GF-D8 (cell line): ENCODE measurements around the gene CDKAL1.
"Not testable (repeated sequence)": the region's sequence is repeated elsewhere in the genome, so short reads cannot be mapped to it uniquely, and the experiment has no call there.

Experiments
- DNase-seq: peaks from one replicate; lab custom pipeline; 2025; lab: John Stamatoyannopoulos, UW

The CDKAL1 gene

GRCh38 chr6:20640181-20640580 is 105.9 kb downstream of the CDKAL1 start:
- DNase-seq = no peak

DNA sequence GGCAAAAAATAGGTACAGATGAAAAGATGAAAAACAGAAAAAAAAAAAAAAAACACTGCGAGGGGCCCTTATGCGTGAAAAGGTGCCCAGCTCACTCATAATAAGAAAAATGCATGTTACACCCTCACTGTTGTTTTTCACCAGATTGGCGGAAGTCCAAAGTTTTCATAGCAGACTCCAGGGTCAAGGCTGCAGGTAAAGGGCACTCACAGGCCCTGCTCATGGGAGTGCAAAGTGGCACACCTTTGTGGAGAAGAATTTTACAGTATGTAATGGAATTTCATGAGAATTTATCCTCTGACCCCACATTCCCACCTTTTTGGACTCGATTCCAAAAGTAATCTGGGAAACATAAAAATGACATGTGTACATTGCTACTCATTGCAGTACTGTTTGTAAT is 108.2 kb downstream of the CDKAL1 start:
- DNase-seq = no peak

DNA sequence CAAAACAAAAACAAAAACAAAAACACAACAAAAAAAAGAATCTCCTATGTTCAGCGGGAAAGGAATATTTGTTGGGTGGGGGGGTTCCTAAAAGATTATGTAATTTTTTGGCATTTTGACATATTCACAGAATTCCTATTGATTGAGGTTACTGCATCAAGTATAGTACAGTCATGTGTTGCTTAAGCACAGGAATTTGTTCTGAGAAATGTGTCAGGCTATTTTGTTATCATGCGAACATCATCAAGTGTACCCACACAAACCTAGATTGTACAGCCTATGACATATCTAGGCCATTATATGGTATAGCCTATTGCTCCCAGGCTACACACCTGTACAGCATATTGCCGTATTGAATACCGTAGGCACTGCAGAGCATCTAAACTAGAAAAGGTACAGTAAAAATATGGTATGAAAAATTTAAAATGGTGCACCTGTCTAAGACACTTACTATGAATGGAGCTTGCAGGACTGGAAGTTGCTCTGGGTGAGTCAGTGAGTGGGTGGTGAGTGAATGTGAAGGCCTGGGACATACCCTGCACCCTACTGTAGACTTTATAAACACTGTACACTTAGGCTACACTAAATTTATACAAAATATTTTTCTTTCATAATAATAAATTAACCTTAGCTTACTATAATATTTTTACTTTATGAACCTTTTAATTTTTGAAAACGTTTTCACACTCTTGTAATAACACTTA is 110.6 kb downstream of the CDKAL1 start:
- no peak for DNase-seq

DNA sequence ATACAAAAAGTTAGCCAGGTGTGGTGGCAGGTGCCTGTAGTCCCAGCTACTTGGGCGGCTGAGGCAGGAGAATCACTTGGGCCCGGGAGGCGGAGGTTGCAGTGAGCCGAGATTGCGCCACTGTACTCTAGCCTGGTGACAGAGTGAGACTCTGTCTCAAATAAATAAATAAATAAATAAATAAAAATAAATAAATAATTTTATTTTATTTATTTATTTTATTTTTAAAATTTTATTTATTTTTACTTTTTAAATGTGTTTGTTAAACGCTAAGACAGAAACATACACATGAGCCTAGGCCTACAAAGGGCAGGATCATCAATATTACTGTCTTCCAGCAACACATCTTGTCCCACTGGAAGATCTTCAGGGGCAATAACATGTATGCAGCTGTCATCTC is 111.3 kb downstream of the CDKAL1 start:
- not testable (repeated sequence) for DNase-seq

DNA sequence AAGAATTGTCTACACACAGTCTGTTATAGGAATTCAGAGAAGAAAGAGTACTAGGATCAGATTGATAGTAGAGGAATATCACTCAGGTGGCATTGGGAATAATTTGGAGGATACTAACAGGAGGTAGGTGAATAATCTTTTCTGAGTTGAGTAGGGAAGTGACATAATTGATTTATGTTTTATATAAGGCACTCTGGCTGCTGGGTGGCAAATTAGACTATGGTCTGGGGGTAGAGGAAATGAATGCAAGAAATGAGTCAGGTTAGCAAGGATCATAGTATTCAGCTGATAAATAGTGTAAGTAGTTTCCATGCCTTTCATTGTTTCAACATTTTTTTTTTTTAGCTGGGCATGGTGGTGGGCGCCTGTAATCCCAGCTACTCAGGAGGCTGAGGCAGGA is 113.3 kb downstream of the CDKAL1 start:
- DNase-seq = no peak

GRCh38 chr6:20649696-20650470 is 115.6 kb downstream of the CDKAL1 start:
- DNase-seq = not testable (repeated sequence)

GRCh38 chr6:20652299-20653084 is 118.2 kb downstream of the CDKAL1 start:
- peak; percentile 42 for DNase-seq

DNA sequence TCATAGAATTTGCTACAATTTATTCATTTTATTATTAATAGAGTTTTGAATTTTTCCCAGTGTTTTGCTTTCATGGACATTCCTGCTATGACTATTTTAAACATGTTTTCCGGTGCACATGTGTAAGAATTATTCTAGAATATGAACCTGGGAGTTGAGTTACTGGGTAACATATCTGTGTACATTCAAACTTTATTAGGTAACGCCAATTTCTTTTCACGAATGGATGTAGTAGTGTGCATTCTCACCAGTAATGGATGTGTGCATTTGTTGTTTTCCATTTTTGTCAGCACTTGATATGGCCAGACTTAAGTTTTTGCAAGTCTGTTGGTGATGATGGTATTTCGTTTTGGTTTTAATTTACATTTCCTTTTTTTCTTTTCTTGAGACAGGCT is 118.8 kb downstream of the CDKAL1 start:
- no peak for DNase-seq

GRCh38 chr6:20655317-20655716 is 121.1 kb downstream of the CDKAL1 start:
- DNase-seq = no peak

GRCh38 chr6:20657274-20657800 is 123.1 kb downstream of the CDKAL1 start:
- DNase-seq = no peak

DNA sequence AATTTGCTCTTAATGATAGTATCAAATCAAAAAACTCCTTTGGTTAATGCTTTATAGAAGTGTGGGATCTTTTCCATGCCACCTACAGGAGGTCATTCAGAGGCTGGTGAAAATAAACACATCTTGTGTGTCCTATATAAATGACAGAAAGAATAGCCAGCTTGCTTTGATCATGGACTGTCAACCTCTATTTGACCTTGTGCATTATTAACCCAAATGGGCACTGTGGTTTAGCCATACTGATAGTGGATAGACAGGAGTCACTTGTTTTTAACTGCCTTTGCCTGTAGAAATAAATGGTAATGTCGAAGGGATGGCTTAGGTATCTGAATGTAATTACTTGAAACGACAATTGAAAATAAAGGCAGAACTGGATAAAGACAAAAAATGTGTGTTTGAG is 123.8 kb downstream of the CDKAL1 start:
- DNase-seq = no peak

GRCh38 chr6:20658516-20658915 is 124.3 kb downstream of the CDKAL1 start:
- no peak for DNase-seq

GRCh38 chr6:20660534-20660933 is 126.3 kb downstream of the CDKAL1 start:
- no peak for DNase-seq

- DNase-seq = no peak
Measured at GRCh38 chr6:20661721-20662120, 127.5 kb downstream of the CDKAL1 start.

- DNase-seq = no peak
Measured at GRCh38 chr6:20664250-20664649, 130.0 kb downstream of the CDKAL1 start.

- no peak for DNase-seq
Measured at GRCh38 chr6:20665290-20665689, 131.0 kb downstream of the CDKAL1 start.

DNA sequence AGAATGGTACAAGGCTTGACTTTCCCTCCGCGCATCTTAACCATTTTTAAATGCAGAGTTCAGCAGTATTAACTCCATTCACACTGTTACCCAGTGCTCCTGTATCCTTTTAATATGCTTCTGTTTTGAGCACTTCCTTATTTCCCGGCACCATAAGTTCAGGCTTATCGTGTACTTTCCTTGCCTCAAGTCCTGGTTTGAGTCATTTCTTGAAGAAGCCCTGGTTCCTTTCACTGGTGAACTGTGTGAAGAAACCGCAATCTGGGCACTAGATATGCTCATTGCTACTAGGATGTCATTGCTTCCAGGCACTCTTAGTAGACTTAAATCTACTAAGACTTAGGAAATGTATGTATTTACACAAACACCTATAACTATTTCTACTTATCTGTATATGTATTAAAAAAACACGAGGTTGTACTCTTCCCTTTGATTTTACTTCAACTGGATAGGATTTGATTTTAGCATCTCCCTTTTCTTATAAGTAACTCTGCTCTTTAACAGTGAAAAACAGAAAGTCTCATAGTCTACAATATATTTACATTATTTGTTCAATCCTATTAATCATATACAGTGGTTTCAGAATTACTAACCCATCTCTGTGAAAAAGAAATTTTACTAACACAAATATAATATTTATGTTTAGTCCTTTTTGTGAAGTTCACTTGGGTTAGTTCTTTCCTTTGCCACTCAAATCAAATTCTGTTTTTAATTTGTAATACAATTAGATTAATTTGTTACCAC is 135.5 kb downstream of the CDKAL1 start:
- no peak for DNase-seq

GRCh38 chr6:20670750-20671149 is 136.5 kb downstream of the CDKAL1 start:
- no peak for DNase-seq

- DNase-seq = no peak
Measured at GRCh38 chr6:20672038-20672437, 137.8 kb downstream of the CDKAL1 start.

GRCh38 chr6:20673458-20673857 is 139.2 kb downstream of the CDKAL1 start:
- no peak for DNase-seq

DNA sequence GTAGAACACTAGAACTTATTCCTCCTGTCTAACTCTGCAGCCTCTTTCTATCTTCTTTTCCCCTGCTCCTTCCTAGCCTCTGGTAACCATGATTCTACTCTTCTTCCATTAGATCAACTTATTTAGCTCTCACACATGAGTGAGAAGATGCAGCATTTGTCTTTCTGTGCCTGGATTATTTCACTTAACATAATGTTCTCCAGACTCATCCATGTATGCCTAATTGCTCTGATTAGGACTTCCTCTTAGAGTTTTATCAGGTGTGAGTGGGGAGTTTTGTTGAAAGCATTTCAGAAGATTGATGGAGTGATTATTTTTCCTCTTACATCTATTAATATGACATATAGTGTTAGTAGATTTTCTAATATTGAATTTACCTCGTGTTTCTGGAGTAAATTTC is 140.4 kb downstream of the CDKAL1 start:
- DNase-seq = no peak

GRCh38 chr6:20678831-20679352 is 144.6 kb downstream of the CDKAL1 start:
- DNase-seq = no peak
